HepG2 (cell line): Measurements from ENCODE around the gene TMEM107. TPM values are rescaled to one million over a fixed set of nuclear protein-coding genes. Genes with fewer than 3 reads are reported as not detected.
A peak's percentile ranks its signal among the peaks of the same experiment; 100 is the strongest.

Experiments used
- ASH2L ChIP-seq: fragments of 300-600, 200-600 bp; sonication (generic); IDR thresholded peaks from 2 replicates; pipeline ENCODE4 v1.7.0; 2017; ENCODE audit warnings: low read depth, mild to moderate bottlenecking, moderate library complexity, mixed read lengths, low read length; ENCODE audit not compliant: insufficient read length
- GLI4 ChIP-seq: sonication (generic); formaldehyde crosslinking; IDR thresholded peaks from 2 replicates; pipeline ENCODE4 v1.5.1; 2020; ENCODE audit warnings: missing genetic modification reagents, mild to moderate bottlenecking, moderate library complexity, borderline replicate concordance
- HDAC1 ChIP-seq: sonication (generic); formaldehyde crosslinking; IDR thresholded peaks from 2 replicates; pipeline ENCODE4 v1.5.1; 2020; ENCODE audit warnings: mild to moderate bottlenecking, missing genetic modification reagents
- MED8 ChIP-seq: sonication (generic); formaldehyde crosslinking; IDR thresholded peaks from 2 replicates; pipeline ENCODE4 v1.8.1; 2023; ENCODE audit warnings: mild to moderate bottlenecking, missing genetic modification reagents; ENCODE audit not compliant: insufficient replicate concordance
- MTA1 ChIP-seq: sonication (generic); formaldehyde crosslinking; IDR thresholded peaks from 2 replicates; pipeline ENCODE4 v1.4.0; 2020; ENCODE audit warnings: missing genetic modification reagents, mild to moderate bottlenecking, borderline replicate concordance
- PAX8 ChIP-seq: sonication (generic); formaldehyde crosslinking; IDR thresholded peaks from 2 replicates; pipeline ENCODE4 v1.8.0; 2022; ENCODE audit warnings: mild to moderate bottlenecking, missing genetic modification reagents, borderline replicate concordance
- SMAD9 ChIP-seq: sonication (generic); formaldehyde crosslinking; IDR thresholded peaks from 2 replicates; pipeline ENCODE4 v1.5.1; 2020; ENCODE audit warnings: mild to moderate bottlenecking, missing genetic modification reagents
- SOX6 ChIP-seq, 2 experiments: fragments of 450-650 bp in 1 of 2; sonication (generic) in 1 of 2; formaldehyde crosslinking in 1 of 2; IDR thresholded peaks; 2 replicates each; pipeline versions ENCODE4 v1.4.0 to v1.6.1; 2017 to 2020; ENCODE audit warnings: antibody characterized with exemption in 1 of 2, mild to moderate bottlenecking in 1 of 2, missing genetic modification reagents in 1 of 2
- SP2 ChIP-seq: sonication (generic); formaldehyde crosslinking; IDR thresholded peaks from 2 replicates; pipeline ENCODE4 v1.5.1; 2020; ENCODE audit warnings: mild to moderate bottlenecking, missing genetic modification reagents
- TOPORS ChIP-seq: sonication (generic); formaldehyde crosslinking; IDR thresholded peaks from 2 replicates; pipeline ENCODE4 v1.8.0; 2023; ENCODE audit warnings: mild to moderate bottlenecking, missing genetic modification reagents
- TRIM24 ChIP-seq: sonication (generic); formaldehyde crosslinking; IDR thresholded peaks from 2 replicates; pipeline ENCODE4 v1.8.0; 2022; ENCODE audit warnings: mild to moderate bottlenecking, missing genetic modification reagents
- ZFYVE20 ChIP-seq: sonication (generic); formaldehyde crosslinking; IDR thresholded peaks from 2 replicates; pipeline ENCODE4 v1.8.0; 2023; ENCODE audit warnings: low read depth, mild to moderate bottlenecking, moderate library complexity, missing genetic modification reagents, borderline replicate concordance
- ZNF205 ChIP-seq: IDR thresholded peaks from 2 replicates; pipeline ENCODE4 v1.6.1; 2018; ENCODE audit warnings: missing biosample characterization, missing genetic modification reagents
- ZNF230 ChIP-seq: sonication (generic); formaldehyde crosslinking; IDR thresholded peaks from 2 replicates; pipeline ENCODE4 v1.4.0; 2020; ENCODE audit warnings: mild to moderate bottlenecking, missing genetic modification reagents
- ZNF615 ChIP-seq: sonication (generic); formaldehyde crosslinking; IDR thresholded peaks from 2 replicates; pipeline ENCODE4 v1.5.0; 2020; ENCODE audit warnings: mild to moderate bottlenecking, missing genetic modification reagents, borderline replicate concordance
- ZSCAN22 ChIP-seq: sonication (generic); formaldehyde crosslinking; IDR thresholded peaks from 2 replicates; pipeline ENCODE4 v1.4.0; 2020; ENCODE audit warnings: mild to moderate bottlenecking, missing genetic modification reagents
- polyA plus RNA-seq, 8 experiments: library from polyadenylated mRNA; depleted of rRNA in 3 of 8; stranded (reverse) in 7 of 8; unstranded in 1 of 8; fragments of >200 nt; fragmentation: Illumina TruSeq in 4 of 8; extraction: Trizol in 4 of 8; gene quantifications; 2 replicates each; pipeline versions ENCODE4 v1.2.1 to v1.2.3, GENCODE V29; 2011 to 2016; ENCODE audit warnings: low read depth in 4 of 8, missing spikeins in 1 of 8, mixed read lengths in 1 of 8; ENCODE audit not compliant: insufficient read depth in 1 of 8
- total RNA-seq, 5 experiments: library from RNA; depleted of rRNA; stranded (reverse); fragments of >200 nt; fragmentation: Illumina TruSeq; extraction: Trizol; gene quantifications; 2 replicates each; pipeline ENCODE4 v1.2.3, GENCODE V29; 2016; ENCODE audit warnings: low read depth in 1 of 5
- TF ChIP-seq, protein P1 (sequence below): sonication (generic); formaldehyde crosslinking; IDR thresholded peaks from 2 replicates; pipeline ENCODE4 v1.8.1; 2023; ENCODE audit warnings: missing genetic modification reagents, inconsistent platforms, borderline replicate concordance
- TF ChIP-seq, protein P2 (sequence below): sonication (generic); formaldehyde crosslinking; IDR thresholded peaks from 2 replicates; pipeline ENCODE4 v1.4.0; 2020; ENCODE audit warnings: mild to moderate bottlenecking, missing genetic modification reagents
- TF ChIP-seq, protein P3 (sequence below): IDR thresholded peaks from 2 replicates; pipeline ENCODE4 v1.6.1; 2016

The TMEM107 gene
- total and polyA plus RNA-seq, 2 of the 13 experiments (the other 11 are each of a cell fraction or from before 2014, with no cell fraction given): 7.2 to 15.3 TPM

DNA sequence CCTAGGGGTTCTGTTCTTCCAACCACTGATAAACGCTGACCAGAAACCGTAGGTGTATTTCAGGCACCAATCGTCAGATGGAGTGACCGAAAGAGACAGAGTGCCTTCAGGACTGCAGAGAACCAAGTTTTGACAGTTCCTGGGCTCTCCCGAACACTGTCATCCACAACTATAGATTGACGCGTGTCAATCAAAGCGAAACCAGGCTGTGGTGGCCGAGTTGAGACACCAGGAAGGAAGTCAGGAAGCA is 46.1 kb upstream of the TMEM107 start (continued):
- TF ChIP-seq ZFYVE20 (CRISPR knock-in tag) (no peak), ZSCAN22 (CRISPR knock-in tag) (0 out of 2 replicates have a peak, but pooled peaks have one; percentile 0), SOX6 (IDR thresholded peaks at IDR 0.05) (no peak), SOX6 (CRISPR knock-in tag; IDR thresholded peaks at IDR 0.05) (no peak), HDAC1 (0 out of 2 replicates have a peak, but pooled peaks have one; percentile 3), ZNF230 (CRISPR knock-in tag) (0 out of 2 replicates have a peak, but pooled peaks have one; percentile 1), TRIM24 (CRISPR knock-in tag) (no peak), MTA1 (CRISPR knock-in tag) (no peak), GLI4 (CRISPR knock-in tag) (0 out of 2 replicates have a peak, but pooled peaks have one; percentile 6), ASH2L (peak; percentile 15), PAX8 (CRISPR knock-in tag) (0 out of 2 replicates have a peak, but pooled peaks have one; percentile 3), MED8 (peak; percentile 14), ZNF615 (CRISPR knock-in tag) (no peak), SP2 (0 out of 2 replicates have a peak, but pooled peaks have one; percentile 14), TOPORS (CRISPR knock-in tag) (0 out of 2 replicates have a peak, but pooled peaks have one; percentile 5), SMAD9 (CRISPR knock-in tag) (0 out of 2 replicates have a peak, but pooled peaks have one; percentile 9), ZNF205 (CRISPR knock-in tag) (no peak)
- TF ChIP-seq, protein P1, sequence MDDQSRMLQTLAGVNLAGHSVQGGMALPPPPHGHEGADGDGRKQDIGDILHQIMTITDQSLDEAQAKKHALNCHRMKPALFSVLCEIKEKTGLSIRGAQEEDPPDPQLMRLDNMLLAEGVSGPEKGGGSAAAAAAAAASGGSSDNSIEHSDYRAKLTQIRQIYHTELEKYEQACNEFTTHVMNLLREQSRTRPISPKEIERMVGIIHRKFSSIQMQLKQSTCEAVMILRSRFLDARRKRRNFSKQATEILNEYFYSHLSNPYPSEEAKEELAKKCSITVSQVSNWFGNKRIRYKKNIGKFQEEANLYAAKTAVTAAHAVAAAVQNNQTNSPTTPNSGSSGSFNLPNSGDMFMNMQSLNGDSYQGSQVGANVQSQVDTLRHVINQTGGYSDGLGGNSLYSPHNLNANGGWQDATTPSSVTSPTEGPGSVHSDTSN (CRISPR knock-in tag): no peak
- TF ChIP-seq, protein P2, sequence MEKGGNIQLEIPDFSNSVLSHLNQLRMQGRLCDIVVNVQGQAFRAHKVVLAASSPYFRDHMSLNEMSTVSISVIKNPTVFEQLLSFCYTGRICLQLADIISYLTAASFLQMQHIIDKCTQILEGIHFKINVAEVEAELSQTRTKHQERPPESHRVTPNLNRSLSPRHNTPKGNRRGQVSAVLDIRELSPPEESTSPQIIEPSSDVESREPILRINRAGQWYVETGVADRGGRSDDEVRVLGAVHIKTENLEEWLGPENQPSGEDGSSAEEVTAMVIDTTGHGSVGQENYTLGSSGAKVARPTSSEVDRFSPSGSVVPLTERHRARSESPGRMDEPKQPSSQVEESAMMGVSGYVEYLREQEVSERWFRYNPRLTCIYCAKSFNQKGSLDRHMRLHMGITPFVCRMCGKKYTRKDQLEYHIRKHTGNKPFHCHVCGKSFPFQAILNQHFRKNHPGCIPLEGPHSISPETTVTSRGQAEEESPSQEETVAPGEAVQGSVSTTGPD: no peak
- TF ChIP-seq, protein P3, sequence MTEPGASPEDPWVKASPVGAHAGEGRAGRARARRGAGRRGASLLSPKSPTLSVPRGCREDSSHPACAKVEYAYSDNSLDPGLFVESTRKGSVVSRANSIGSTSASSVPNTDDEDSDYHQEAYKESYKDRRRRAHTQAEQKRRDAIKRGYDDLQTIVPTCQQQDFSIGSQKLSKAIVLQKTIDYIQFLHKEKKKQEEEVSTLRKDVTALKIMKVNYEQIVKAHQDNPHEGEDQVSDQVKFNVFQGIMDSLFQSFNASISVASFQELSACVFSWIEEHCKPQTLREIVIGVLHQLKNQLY: peak; percentile 2; the same call in 1 of the 2 replicates
